GM21360 (cell line): ENCODE results near the gene TADA2A.
"Not testable (repeated sequence)": the region's sequence is repeated elsewhere in the genome, so short reads cannot be mapped to it uniquely, and the experiment has no call there.

ENCODE experiments used
- ATAC-seq: cut with Tn5 transposase; IDR thresholded peaks from one replicate; pipeline ENCODE4 v1.9.1; 2021; ENCODE audit warnings: mild to moderate bottlenecking, moderate library complexity; ENCODE audit not compliant: unreplicated experiment

Gene TADA2A

DNA sequence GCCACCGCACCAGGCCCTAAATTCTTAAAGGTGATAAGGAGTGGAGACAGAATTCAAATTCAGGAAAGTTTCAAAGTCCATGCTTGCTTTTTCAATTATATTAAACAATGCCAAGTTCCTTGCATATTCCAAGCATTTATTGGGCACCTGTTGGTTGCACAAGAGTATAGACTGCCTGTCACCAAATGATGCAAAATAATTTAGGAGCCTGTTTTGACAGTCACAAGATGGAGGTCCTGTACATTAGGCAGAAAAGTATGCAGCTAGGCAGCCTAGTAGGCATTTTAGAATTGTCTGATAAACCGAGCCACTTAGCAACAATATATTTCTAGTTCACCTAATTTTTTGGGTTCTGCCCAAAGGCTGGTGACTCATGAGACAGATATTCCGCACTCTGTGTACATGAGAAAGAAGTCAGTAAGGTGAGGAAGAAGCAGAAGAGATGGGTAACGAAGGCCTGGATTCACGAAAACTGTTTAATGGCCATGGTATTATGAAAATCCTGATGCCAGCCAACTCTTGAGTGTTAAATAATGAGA is 7.4 kb upstream of the TADA2A start:
- no peak for ATAC-seq

DNA sequence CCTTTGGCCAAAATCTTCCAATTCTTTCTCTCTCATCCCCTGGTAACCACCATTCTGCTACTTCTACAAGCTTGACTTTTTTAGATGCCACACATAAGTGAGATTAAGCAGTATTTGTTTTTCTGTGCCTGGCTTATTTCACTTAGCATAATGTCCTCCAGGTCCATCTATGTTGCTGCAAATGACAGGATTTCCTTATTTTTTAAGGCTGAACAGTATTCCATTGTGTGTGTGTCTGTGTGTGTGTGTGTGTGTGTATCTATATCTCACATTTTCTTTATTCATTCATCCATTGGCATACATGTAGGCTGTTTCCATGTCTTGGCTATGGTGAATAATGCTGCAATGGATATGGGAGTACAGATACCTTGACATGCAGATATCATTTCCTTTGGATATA is 6.2 kb upstream of the TADA2A start:
- ATAC-seq = no peak

DNA sequence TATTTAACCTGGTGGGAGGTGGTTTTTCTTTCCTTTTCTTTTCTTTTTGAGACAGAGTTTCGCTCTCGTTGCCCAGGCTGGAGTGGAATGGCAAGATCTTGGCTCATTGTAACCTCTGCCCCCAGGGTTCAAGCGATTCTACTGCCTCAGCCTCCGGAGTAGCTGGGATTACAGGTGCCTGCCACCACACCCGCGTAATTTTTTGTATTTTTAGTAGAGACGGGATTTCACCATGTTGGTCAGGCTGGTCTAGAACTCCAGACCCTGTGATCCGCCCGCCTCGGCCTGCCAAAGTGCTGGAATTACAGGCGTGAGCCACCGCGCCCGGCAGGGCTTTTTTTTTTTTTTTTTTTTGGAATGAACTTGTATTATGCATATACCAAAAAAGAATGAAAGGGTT is 1.2 kb upstream of the TADA2A start:
- ATAC-seq = not testable (repeated sequence)

DNA sequence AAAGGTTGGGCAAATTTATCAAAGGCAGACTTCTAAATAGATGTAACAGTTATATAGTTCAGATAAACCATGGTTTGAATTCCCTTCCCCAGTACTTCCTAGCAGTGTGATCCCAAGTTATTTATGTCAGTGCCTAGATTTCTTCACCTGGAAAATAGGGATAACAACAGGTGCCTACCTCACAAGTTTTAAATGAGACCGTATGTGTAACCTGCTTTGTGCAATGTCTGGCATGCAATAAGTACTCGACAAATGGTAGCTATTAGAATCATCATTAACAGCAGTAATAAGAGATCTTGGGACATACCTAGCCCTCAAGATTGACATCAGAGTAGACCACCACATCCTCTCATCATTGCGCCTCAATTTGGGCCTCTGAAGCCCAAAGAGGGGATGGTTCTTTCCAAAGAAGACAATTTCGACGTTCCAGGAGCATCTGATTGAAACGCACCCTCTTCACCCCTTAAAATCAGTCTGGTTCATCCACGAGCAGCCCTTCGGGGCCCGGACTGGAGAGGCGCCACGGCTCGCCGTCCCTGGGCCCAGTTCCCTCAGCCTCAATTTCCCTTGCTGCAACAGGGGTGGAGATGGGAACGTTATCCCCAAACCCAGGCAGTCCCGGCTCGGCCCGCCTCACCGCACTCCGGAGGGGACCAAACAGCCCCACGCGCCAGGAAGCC is 591 bp upstream of the TADA2A start:
- peak; percentile 31 for ATAC-seq

DNA sequence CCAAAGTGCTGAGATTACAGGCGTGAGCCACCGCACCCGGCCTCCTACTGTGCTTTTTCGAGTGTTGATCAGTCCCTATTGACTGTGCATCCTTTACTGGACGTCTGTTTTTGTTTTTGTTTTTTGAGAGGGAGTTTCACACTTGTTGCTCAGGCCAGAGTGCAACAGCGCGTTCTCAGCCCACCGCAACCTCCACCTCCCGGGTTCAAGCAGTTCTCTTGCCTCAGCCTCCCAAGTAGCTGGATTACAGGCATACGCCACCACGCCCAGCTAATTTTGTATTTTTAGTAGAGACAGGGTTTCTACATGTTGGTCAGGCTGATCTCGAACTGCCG is 1.4 kb downstream of the TADA2A start:
- ATAC-seq = not testable (repeated sequence)

DNA sequence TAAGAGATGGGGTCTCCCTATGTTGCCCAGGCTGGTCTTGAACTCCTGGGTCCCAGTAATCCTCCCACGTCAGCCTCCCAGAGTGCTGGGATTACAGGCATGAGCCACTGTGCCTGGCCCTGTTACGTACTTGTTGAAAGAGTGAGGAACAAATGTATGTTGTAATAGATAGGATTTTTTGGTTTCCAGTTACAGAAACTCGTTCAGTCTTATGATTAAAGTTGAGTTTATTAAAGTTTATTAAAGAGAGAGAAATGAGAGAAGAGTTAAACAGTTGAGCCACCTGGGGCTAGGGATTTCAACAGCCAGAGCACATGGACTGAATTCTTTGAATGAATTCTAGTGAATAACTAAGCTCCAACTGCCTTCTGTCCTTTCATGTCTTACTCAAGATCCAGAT is 3.7 kb downstream of the TADA2A start:
- no peak for ATAC-seq

DNA sequence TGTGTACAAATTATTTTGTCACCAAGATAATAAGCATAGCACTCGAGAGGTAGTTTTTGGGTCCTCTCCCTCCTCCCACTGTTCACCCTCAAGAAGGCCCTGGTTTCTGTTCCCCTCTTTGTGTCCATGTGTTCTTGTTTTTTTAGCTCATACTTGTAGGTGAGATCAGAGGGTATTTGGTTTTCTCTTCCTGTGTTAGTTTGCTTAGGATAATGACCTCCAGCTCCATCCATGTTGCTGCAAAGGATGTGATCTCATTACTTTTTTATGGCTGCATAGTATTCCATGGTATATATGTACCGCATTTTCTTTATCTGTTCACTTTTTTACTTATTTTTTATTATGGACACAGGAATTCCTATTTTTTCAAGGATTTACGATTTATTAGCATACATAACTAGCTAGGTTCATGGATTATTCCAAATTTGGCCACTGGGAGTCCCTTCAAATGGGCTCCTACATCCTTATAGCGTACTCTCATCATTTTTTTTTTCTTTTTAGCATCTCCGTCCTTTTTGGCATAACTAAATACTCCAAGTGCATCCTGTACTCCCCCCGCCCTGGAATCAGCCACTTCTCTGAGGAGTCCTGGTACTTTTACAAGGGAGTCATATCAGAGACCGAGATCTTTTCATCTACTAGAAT is 7.3 kb downstream of the TADA2A start:
- ATAC-seq = no peak

DNA sequence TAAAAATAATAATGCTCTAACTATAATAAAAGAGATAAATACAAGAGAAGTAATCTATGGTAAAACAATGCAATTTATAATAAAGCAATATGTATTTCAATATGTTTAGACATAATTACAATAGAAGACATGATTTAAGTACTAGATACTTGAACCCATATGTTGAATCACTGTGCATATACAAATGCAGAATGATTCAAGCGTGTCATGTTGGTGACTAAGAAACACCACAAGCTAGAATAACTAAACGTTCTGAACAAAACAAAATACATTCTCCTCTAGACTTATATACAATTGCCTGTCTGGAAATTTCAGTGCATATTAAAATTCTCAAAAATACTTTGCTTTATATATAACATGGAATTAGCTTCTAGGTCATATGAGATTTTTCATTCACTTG is 11.2 kb downstream of the TADA2A start:
- no peak for ATAC-seq

DNA sequence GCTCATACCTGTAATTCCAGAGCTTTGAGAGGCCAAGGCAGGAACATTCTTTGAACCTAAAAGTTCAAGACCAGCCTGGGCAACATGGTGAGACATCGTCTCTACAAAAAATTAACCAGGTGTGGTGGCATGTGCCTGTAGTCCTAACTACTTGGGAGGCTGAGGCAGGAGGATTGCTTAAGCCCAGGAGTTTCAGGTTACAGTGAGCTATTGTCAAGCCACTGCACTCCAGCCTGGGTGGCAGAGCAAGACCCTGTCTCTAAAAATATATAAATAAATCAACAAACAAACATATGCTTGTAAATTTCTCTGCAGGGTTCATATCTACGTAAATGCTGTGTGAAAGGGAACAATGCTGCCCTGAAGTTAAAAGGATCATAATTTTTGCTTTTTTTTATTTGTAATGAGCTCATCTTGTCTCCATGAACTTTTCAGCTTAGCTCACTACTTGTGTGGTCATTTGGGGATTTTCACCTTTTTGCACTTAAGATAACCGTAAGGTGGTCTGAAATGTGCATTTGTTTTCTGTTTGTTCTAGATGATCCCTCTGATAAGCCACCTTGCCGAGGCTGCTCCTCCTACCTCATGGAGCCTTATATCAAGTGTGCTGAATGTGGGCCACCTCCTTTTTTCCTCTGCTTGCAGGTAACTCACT is 16.4 kb downstream of the TADA2A start:
- ATAC-seq = no peak

DNA sequence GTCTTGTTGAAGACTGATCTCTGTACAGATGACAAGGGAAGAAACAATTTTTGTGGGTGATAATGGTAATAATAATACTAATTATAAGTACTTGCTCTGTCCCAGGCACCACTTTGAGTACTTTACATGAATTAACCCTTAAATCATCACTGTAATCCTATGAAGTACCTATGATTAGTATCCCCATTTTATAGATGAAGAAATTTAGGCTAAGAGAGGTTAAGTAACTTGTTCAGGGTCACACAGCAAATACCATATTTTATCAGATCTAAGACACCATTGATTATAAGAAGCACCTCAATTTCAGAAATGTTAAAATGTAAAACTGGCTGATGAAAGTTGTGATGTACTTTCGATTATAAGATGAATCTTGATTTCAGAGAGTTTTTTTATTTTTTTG is 18.6 kb downstream of the TADA2A start:
- ATAC-seq = no peak

DNA sequence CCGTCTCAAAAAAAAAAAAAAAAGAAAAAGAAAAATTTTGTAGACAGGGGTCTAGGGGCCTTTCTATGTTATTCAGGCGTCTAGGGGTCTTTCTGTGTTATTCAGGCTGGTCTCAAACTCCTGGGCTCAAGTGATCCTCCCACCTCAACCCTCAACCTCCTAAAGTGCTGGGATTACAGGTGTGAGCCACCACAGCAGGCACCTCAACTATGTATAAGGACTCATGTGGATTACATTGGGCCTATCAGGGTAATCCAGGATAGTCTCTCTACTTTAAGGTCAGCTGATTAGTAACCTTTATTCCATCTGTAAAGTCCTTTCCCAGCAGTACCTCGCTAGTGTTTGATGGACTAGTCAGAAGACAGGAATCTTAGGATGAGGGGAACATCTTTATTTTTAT is 22.4 kb downstream of the TADA2A start:
- no peak for ATAC-seq

DNA sequence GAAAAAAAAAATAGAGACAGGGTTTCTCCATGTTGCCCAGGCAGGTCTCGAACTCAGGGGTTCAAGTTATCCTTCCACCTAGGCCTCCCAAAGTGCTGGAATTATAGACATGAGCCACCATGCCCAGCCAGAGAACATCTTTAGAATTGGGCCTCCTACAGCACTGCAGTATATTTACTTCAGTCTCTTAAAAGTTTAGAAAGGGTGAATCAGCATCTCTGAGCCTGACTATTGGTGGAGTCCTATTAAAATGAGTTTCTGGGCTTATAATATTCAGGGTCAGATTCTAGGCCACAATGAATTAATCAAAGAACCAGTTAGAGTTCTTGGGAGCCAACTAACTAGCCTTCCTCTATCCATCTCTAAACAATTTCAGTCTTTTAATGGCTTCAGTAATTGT is 22.8 kb downstream of the TADA2A start:
- ATAC-seq = no peak

DNA sequence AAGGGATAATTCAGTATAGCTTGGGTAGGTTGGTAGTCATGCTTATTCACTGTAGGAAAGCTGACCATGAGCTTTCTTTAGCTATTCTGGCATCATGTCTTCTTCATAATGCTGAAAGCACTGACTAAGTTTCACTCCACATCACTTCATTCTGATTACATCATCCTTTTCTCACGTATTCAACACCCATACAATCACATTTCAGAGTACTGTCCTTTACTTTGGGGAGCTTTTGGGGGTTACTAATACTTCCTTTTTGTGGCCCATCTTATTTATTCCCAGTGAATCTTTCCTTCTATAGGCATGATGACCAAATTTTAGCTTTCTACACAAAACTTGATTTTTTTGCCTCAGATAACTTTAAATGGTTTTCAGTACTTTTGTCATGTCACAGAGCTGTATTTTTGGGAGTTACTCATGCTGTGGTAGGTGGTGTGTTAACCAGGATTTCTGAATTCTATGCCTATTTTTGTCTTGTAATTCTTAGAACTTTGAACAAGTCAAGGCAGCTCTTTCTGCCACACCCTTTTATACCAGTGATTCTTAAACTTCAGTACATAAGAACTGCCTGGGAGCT is 23.5 kb downstream of the TADA2A start:
- no peak for ATAC-seq

DNA sequence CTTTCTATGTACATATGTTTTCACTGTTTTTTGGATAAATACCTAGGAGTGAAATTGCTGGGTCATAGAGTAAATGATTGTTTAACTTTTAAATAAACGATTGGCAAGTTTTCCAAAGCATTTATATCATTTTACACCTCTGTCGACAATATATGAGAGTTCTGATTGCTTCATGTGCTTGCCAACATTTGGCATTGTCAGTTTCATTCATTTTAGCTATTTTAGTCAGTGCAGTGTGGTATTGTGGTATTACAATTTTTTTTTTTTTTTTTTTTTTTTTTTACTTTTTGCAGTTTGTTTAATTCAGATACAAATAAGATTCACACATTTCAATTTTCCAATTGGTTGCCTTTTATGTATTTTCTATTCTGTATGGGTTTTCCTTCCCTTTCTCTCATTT is 26.0 kb downstream of the TADA2A start:
- ATAC-seq = no peak

DNA sequence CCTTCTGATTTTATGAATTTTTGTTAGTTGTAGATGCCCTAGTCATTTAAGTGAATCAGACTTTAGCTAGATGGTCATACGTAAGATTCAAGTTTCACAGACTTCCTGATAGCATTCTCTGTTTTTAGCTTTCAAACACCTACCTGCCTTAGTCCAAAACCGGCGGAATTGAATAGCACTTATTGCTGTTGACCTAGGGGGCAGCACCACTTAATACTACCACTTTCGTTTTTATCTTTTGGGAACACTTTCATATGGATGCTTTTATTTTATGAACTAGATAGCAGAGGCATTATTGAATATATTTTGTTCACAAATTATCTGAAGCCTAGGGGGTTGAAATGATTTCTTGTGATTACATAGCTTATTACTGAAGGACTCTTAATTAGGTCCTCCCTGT is 31.5 kb downstream of the TADA2A start:
- ATAC-seq = no peak

DNA sequence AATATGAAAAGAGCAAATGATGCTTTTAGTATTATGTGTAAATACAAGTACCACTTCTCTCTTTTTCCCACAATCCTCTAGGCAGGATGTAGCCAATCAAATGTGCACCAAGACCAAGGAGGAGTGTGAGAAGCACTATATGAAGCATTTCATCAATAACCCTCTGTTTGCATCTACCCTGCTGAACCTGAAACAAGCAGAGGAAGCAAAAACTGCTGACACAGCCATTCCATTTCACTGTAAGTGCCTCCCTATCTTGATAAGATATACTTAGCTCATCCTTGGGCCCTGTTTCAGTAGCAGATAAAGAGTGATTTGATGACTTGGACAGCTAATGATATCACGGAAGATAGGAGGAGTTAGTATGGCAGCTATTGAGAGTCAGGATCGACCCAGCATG is 33.7 kb downstream of the TADA2A start:
- ATAC-seq = no peak

DNA sequence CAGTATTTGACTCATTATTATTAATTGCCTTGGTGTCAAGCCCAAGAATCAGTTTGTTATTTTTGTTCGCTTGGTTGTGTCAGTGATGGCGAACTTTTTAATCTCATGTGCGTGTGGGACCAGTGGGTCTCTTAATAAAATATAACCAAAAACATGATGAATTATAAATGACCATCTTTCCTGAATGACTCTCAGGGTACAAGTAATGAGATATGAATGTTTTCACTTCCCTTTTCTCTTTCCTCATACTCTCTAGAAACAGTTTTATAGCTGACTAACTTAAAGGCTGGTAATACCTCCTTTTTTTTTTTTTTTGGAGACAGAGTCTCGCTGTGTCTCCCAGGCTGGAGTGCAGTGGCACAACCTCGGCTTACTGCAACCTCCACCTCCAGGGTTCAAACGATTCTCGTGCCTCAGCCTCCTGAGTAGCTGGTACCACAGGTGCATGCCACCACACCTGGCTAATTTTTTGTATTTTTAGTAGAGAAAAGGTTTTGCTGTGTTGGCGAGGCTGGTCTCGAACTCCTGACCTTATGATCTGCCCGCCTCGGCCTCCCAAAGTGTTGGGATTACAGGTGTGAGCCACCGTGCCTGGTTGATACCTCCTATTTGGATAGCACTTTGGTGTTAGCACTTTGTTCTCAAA is 34.8 kb downstream of the TADA2A start:
- ATAC-seq = not testable (repeated sequence)

DNA sequence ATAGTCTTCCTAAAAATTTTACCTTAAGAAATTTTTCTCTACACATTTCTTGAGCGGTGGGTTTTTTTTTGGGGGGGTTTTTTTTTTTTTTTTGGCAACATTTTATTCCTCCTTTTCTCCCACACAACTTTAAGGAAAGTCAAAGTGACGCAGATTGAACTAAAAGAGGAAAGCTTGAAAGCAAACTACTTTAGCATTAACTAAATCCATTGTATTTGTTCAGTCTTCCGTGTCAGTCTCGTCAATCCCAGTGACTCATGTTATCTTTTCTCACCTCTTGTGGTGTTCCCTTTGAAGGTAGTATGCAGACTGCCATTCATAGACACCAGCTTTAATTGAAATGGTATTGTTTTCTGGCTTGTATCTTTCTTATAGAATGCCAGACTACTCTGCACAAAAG is 39.3 kb downstream of the TADA2A start:
- no peak for ATAC-seq

DNA sequence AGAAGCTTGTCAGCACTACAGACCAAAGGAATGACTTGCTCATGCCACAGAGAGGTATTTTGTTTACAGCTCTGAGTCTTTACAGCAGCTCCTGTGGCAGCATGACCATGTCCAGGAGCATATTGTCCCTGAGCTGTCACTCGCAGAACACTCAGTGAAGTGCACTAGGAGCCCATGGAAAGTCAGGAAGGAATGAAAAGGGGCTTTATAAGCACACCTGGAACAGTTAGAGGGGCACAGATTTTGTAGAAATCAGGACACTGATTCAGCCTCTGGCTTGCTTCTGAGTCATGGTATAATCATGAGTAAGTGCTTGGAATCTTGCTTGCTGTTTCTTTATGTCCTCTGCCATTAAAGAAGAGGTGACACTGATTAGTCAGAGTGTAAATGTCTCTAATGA is 41.0 kb downstream of the TADA2A start:
- no peak for ATAC-seq

DNA sequence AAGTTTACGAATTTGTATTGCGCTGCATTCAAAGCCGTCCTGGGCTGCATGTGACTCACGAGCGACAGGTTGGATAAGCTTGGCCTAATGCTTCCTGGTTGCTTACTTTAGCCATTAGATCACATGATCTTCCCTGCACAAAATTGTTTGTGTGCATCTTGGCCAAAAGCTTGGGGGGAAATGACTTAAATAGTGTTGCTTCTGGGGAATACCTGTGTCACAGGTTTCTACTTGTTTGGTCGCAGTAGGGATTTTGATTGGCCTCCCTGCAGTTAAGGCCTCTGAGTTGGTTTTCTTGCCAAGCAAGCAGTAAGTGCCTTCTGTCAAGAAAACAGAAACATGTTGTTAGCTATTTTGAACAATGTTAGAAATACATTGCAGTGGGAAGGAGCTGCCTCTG is 43.4 kb downstream of the TADA2A start:
- ATAC-seq = no peak

DNA sequence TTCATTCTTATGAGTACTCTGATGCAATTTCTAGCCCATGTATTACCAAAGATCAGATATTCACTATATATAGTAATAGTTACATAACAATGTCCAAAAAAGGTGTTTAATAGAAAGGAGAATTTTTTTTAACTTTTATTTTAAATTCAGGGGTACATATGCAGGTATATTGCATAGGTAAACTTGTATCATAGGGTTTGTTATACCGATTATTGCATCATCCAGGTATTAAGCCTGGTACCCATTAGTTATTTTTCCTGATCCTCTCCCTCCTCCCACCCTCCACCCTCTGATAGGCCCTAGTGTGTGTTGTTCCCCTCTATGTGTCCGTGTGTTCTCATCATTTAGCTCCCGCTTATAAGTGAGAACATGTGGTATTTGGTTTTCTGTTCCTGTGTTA is 51.1 kb downstream of the TADA2A start:
- ATAC-seq = not testable (repeated sequence)
